A673 (cell line): ENCODE data around the gene NRXN3.

Source experiments
- CTCF ChIP-seq: fragments of 300-800, 200-600 bp; sonication (generic); conservative IDR thresholded peaks from 2 replicates; pipeline ENCODE4 v1.5.1; 2017; ENCODE audit warnings: low read depth, mild to moderate bottlenecking, antibody characterized with exemption, low read length, moderate library complexity, mixed read lengths
- EZH2 ChIP-seq: fragments of 200-600 bp; sonication (generic); IDR thresholded peaks from 2 replicates; pipeline ENCODE4 v1.6.1; 2017; ENCODE audit warnings: borderline replicate concordance, low read depth, mild to moderate bottlenecking, mixed read lengths, antibody characterized with exemption, low read length; ENCODE audit not compliant: poor library complexity, severe bottlenecking

- TF ChIP-seq CTCF (no peak), EZH2 (no peak)
These were observed 1618.2 kb downstream of the NRXN3 start for GRCh38 chr14:79788346-79788745.
